ENCODE measurements around the gene HP. TPM values are rescaled to one million over a fixed set of nuclear protein-coding genes. Genes with fewer than 3 reads are reported as not detected.

HP gene
- total and polyA plus RNA-seq, 2 of the 4 experiments (the other 2 are of a cell fraction): not detected

DNA sequence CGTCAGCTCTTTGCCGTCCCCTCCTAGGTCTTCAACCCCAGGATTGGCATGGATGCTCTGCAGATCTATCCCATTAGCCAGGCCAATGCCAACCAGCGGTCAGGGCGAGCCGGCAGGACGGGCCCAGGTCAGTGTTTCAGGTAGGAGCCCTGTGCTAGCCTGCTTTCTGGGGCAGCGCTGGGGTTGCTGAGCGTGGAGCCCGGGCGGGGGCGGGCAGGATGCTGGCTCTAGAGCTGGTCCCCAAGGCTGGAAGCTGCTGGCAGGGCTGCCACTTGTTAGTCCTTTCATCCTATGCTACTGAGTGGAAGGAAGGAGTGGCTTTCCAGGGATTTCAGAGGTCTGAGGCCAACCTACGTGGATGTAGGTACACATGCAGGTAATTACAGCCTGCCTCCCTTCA, 51.7 kb downstream of the HP start:
- Histone ChIP-seq H3K4me1 (ENCODE audit: control insufficient read depth, insufficient read depth, low read length) (no peaks in the 10 kb centered on the region), H2AK9ac (replicated peaks; ENCODE audit: low read depth, low read length, poor library complexity) (no peak overlapping the region), H2BK20ac (ENCODE audit: low read depth, low read length) (no peak overlapping the region), H3K36me3 (ENCODE audit: control insufficient read depth, insufficient read depth, low read length) (peaks cover 90% of the 10 kb centered on the region), H4K8ac (ENCODE audit: low read depth in 2 of 2, low read length in 2 of 2) (no peak overlapping the region), H3K4me3 (ENCODE audit: insufficient read depth, low read depth, low read length) (no peak overlapping the region), H3K79me1 (ENCODE audit: low read depth in 1 of 2, low read length in 2 of 2) (no peaks in the 10 kb centered on the region), H4K91ac (ENCODE audit: insufficient read depth, low read depth, low read length) (no peak overlapping the region), H2BK120ac (ENCODE audit: low read depth, low read length) (no peak overlapping the region), H2AFZ (replicated peaks; ENCODE audit: low read length, poor library complexity) (no peak overlapping the region), H2BK5ac (ENCODE audit: low read depth, low read length, poor library complexity, severe bottlenecking) (no peak overlapping the region), H3K4ac (ENCODE audit: low read depth, low read length) (no peak overlapping the region), H3K18ac (ENCODE audit: low read depth, low read length) (no peak overlapping the region), H3K27ac (ENCODE audit: insufficient read depth, low read length) (no peak overlapping the region), H3K9me3 (ENCODE audit: control insufficient read depth, insufficient read depth, low read length) (no peaks in the 10 kb centered on the region), H4K20me1 (ENCODE audit: insufficient read depth, low read length) (no peaks in the 10 kb centered on the region), H4K5ac (ENCODE audit: low read depth, low read length) (no peak overlapping the region), H3K4me2 (ENCODE audit: low read depth, low read length) (no peak overlapping the region), H3K9me1 (ENCODE audit: insufficient read depth, low read length) (no peaks in the 10 kb centered on the region; the same call in 1 of the 2 replicates), H2BK15ac (ENCODE audit: low read depth, low read length) (no peak overlapping the region), H3K9ac (ENCODE audit: low read depth, low read length) (no peak overlapping the region), H2AK5ac (ENCODE audit: low read depth, low read length) (no peak overlapping the region), H3K27me3 (ENCODE audit: control insufficient read depth, insufficient read depth, low read length) (no peaks in the 10 kb centered on the region), H3K14ac (replicated peaks; ENCODE audit: low read depth, low read length) (no peak overlapping the region), H3K23ac (ENCODE audit: low read depth, low read length) (no peak overlapping the region), H3K56ac (ENCODE audit: extremely low read depth, insufficient read depth, low read length) (no peak overlapping the region)
- no TSS peak for BruUV-seq (replicated peaks)
- CTCF ChIA-PET: no interaction called here
- DNase-seq (no peak), ATAC-seq (ENCODE audit: low read depth) (no peak)
- 98% methylated on average over 5 of the region's 12 CpGs; no CpG with 5 or more reads in 1 of the 2 experiments for WGBS, 2 experiments (ENCODE audit: extremely low coverage in 2 of 2, insufficient read length in 1 of 2)
- intact Hi-C loops (cut with micrococcal nuclease): no loop called here
- POLR2A ChIA-PET (ENCODE audit: unreplicated experiment): no interaction called here
- in situ Hi-C loops (cut with MboI; ENCODE audit: low sequenced_read_pairs): no loop called here
- dilution Hi-C loops (cut with HindIII; ENCODE audit: low sequenced_read_pairs, unreplicated experiment): no loop called here
- TF ChIP-seq BHLHE40 (IDR thresholded peaks at IDR 0.05; ENCODE audit: low read depth, low read length) (no peak), POLR2A (IDR thresholded peaks at IDR 0.05; ENCODE audit: low read depth, low read length) (no peak), MAZ (IDR thresholded peaks at IDR 0.05; ENCODE audit: borderline replicate concordance, low read depth, low read length) (no peak), CEBPB (IDR thresholded peaks at IDR 0.05; ENCODE audit: low read depth, low read length) (no peak), RAD21 (IDR thresholded peaks at IDR 0.05; ENCODE audit: low read length) (no peak), RCOR1 (IDR thresholded peaks at IDR 0.05; ENCODE audit: insufficient replicate concordance, low read length) (no peak), FOS (IDR thresholded peaks at IDR 0.05; ENCODE audit: low read depth, low read length) (no peak), RFX5 (IDR thresholded peaks at IDR 0.05; ENCODE audit: low read depth, low read length) (no peak), MXI1 (IDR thresholded peaks at IDR 0.05; ENCODE audit: borderline replicate concordance, low read depth, low read length) (no peak), NFE2L2 (IDR thresholded peaks at IDR 0.05; ENCODE audit: low read depth, low read length) (no peak)
- TF ChIP-seq, protein P1, sequence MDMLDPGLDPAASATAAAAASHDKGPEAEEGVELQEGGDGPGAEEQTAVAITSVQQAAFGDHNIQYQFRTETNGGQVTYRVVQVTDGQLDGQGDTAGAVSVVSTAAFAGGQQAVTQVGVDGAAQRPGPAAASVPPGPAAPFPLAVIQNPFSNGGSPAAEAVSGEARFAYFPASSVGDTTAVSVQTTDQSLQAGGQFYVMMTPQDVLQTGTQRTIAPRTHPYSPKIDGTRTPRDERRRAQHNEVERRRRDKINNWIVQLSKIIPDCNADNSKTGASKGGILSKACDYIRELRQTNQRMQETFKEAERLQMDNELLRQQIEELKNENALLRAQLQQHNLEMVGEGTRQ (IDR thresholded peaks at IDR 0.05; ENCODE audit: low read depth, low read length): no peak
- TF ChIP-seq, protein P2, sequence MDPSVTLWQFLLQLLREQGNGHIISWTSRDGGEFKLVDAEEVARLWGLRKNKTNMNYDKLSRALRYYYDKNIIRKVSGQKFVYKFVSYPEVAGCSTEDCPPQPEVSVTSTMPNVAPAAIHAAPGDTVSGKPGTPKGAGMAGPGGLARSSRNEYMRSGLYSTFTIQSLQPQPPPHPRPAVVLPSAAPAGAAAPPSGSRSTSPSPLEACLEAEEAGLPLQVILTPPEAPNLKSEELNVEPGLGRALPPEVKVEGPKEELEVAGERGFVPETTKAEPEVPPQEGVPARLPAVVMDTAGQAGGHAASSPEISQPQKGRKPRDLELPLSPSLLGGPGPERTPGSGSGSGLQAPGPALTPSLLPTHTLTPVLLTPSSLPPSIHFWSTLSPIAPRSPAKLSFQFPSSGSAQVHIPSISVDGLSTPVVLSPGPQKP (IDR thresholded peaks at IDR 0.05; ENCODE audit: borderline replicate concordance, low read depth, low read length): no peak
- TF ChIP-seq, protein P3, sequence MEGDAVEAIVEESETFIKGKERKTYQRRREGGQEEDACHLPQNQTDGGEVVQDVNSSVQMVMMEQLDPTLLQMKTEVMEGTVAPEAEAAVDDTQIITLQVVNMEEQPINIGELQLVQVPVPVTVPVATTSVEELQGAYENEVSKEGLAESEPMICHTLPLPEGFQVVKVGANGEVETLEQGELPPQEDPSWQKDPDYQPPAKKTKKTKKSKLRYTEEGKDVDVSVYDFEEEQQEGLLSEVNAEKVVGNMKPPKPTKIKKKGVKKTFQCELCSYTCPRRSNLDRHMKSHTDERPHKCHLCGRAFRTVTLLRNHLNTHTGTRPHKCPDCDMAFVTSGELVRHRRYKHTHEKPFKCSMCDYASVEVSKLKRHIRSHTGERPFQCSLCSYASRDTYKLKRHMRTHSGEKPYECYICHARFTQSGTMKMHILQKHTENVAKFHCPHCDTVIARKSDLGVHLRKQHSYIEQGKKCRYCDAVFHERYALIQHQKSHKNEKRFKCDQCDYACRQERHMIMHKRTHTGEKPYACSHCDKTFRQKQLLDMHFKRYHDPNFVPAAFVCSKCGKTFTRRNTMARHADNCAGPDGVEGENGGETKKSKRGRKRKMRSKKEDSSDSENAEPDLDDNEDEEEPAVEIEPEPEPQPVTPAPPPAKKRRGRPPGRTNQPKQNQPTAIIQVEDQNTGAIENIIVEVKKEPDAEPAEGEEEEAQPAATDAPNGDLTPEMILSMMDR (conservative IDR thresholded peaks at IDR 0.05; ENCODE audit: low read depth, low read length): no peak

All from IMR-90 (cell line).